GM12892 (cell line): ENCODE data around the gene C6orf136.

Experiments
- POLR2A ChIP-seq: IDR thresholded peaks from 2 replicates; pipeline ENCODE4 v1.6.1; 2011; ENCODE audit warnings: low read depth, low read length, control low read depth
- POLR2AphosphoS5 ChIP-seq: IDR thresholded peaks from 2 replicates; pipeline ENCODE4 v1.6.1; 2011; ENCODE audit warnings: low read depth, low read length, control low read depth
- TAF1 ChIP-seq: IDR thresholded peaks from 2 replicates; pipeline ENCODE4 v1.6.1; 2011; ENCODE audit warnings: low read depth, mild to moderate bottlenecking, control low read depth, low read length, borderline replicate concordance

DNA sequence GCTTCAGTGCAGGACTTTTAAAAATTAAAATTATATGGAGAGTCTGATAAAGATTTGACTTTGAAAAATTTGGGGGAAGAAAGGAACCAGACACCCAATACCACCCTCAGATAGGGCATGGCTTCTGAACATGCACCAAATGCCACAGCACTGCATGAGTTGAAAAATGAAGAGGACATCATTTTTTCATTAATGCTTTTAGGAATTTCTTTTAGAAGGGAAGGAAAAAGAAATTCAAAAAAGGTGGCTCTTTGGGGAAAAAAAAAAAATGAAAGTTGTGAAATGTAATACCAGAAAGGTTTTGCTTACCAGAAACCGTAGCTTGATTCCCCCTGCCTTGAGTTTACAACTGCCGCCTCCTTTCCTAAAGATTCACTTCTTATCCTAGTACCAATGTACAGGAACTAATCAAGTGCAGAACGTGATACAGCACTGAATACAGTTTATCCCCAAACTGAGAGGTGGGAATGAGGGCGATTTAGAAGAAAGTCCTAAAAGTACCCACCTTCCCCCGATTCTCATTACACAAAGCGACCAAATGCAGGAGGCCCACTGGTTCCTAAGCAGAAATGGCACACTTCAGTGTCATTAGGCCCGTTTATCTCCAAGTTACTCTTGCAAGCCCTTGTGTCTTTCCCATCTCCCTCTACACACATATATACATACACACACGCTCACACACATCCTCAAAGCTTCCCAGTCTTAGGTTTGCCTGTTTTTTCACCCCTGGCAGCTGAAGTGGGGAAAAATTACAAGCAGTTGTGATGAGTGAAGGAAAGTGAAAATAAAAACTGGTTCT, 32.7 kb upstream of the C6orf136 start:
- TF ChIP-seq POLR2A = peak; percentile 82
- peak; percentile 94 for TF ChIP-seq POLR2AphosphoS5
- no peak for TF ChIP-seq TAF1
